Astrocyte (in vitro differentiated cells and primary cell): ENCODE data around the gene KCNA3. TPM values are rescaled to one million over a fixed set of nuclear protein-coding genes. Genes with fewer than 3 reads are reported as not detected.

ENCODE experiments used
- DNase-seq: peaks from one replicate; pipeline ENCODE4 v3.0.0-alpha.2; 2010; ENCODE audit warnings: low read depth
- FAIRE-seq: peaks from 2 replicates; lab custom pipeline; 2011; peaks lifted over from hg19 to GRCh38; lab: Jason Lieb, UNC
- H2AFZ ChIP-seq: 2 replicates; pipeline ENCODE4 v1.6.0; 2012; ENCODE audit warnings: low read depth, low read length, inconsistent platforms
- H3K27ac ChIP-seq: 2 replicates; pipeline ENCODE4 v1.5.1; 2011; ENCODE audit warnings: low read depth, low read length, inconsistent platforms
- H3K27me3 ChIP-seq: 2 replicates; pipeline ENCODE4 v1.6.0; 2011; ENCODE audit warnings: low read length, inconsistent platforms; ENCODE audit not compliant: insufficient read depth
- H3K36me3 ChIP-seq: 2 replicates; pipeline ENCODE4 v1.5.1; 2011; ENCODE audit warnings: low read length, inconsistent platforms; ENCODE audit not compliant: insufficient read depth
- H3K4me1 ChIP-seq: 2 replicates; pipeline ENCODE4 v1.5.1; 2011; ENCODE audit warnings: low read length, inconsistent platforms; ENCODE audit not compliant: insufficient read depth
- H3K4me2 ChIP-seq: 2 replicates; pipeline ENCODE4 v1.6.0; 2012; ENCODE audit warnings: low read length, inconsistent platforms
- H3K4me3 ChIP-seq: 2 replicates; pipeline ENCODE4 v1.5.1; 2011; ENCODE audit warnings: low read depth, mild to moderate bottlenecking, low read length, inconsistent platforms; ENCODE audit not compliant: insufficient read depth
- H3K79me2 ChIP-seq: 2 replicates; pipeline ENCODE4 v1.6.0; 2012; ENCODE audit warnings: mild to moderate bottlenecking, low read length, inconsistent platforms; ENCODE audit not compliant: insufficient read depth
- H3K9ac ChIP-seq: 2 replicates; pipeline ENCODE4 v1.6.0; 2012; ENCODE audit warnings: mild to moderate bottlenecking, low read length, inconsistent platforms
- H3K9me3 ChIP-seq: 2 replicates; pipeline ENCODE4 v1.5.1; 2012; ENCODE audit warnings: low read depth, mild to moderate bottlenecking, low read length, inconsistent platforms; ENCODE audit not compliant: insufficient read depth
- H4K20me1 ChIP-seq: 2 replicates; pipeline ENCODE4 v1.6.0; 2012; ENCODE audit warnings: low read length, inconsistent platforms; ENCODE audit not compliant: insufficient read depth
- H3K27ac Mint-ChIP-seq: one replicate; pipeline ENCODE4 v1.8.0; 2021; ENCODE audit warnings: mild to moderate bottlenecking, mixed read lengths; ENCODE audit not compliant: unreplicated experiment
- H3K27me3 Mint-ChIP-seq: one replicate; pipeline ENCODE4 v1.8.0; 2021; ENCODE audit warnings: low read depth, mixed read lengths; ENCODE audit not compliant: unreplicated experiment
- H3K36me3 Mint-ChIP-seq: one replicate; pipeline ENCODE4 v1.8.0; 2021; ENCODE audit warnings: low read depth, mixed read lengths; ENCODE audit not compliant: unreplicated experiment
- H3K4me1 Mint-ChIP-seq: one replicate; pipeline ENCODE4 v1.8.0; 2021; ENCODE audit warnings: low read depth, mixed read lengths; ENCODE audit not compliant: unreplicated experiment
- H3K4me3 Mint-ChIP-seq: one replicate; pipeline ENCODE4 v1.8.0; 2021; ENCODE audit warnings: mild to moderate bottlenecking, moderate library complexity, mixed read lengths; ENCODE audit not compliant: unreplicated experiment
- H3K9me3 Mint-ChIP-seq: one replicate; pipeline ENCODE4 v1.8.0; 2021; ENCODE audit warnings: mild to moderate bottlenecking, mixed read lengths; ENCODE audit not compliant: unreplicated experiment
- EZH2 ChIP-seq: IDR thresholded peaks from 2 replicates; pipeline ENCODE4 v1.6.1; 2012; ENCODE audit warnings: mild to moderate bottlenecking, low read length, inconsistent platforms; ENCODE audit not compliant: insufficient read depth
- total RNA-seq: library from RNA; stranded (reverse); gene quantifications from 2 replicates; pipeline ENCODE4 v1.2.1, GENCODE V29; 2021
- TF ChIP-seq, protein P1 (sequence below): IDR thresholded peaks from 2 replicates; pipeline ENCODE4 v1.5.1; 2011; ENCODE audit warnings: low read depth, mild to moderate bottlenecking, inconsistent platforms, low read length, moderate library complexity; ENCODE audit not compliant: insufficient read depth

KCNA3 gene
- total RNA-seq, 1 donor from 2014 or later = 0.09 TPM

DNA sequence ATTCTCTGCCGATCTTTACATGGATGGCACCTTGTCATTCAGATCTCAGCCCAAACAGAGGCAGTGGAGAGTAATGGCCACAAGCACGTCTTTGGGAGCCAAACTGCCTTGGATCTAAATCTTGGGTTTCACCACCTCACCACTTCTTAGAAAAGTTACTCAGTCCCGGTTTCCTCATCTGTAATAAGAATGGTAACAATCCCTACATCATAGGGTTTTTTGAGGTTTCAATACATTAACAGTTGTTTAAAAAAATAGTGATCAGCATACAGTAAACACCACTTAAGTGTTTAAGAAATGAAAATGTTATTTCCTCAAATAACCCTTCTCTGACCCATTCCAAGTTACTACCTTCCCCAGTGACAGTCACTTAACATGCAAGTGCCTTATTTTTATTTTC, 38.5 kb upstream of the KCNA3 start:
- Histone ChIP-seq H3K4me3 (no peak overlapping the region), H4K20me1 (no peaks in the 10 kb centered on the region), H3K4me2 (no peak overlapping the region), H2AFZ (no peak overlapping the region), H3K36me3 (no peaks in the 10 kb centered on the region), H3K27ac (no peak overlapping the region), H3K4me1 (no peaks in the 10 kb centered on the region), H3K9ac (no peak overlapping the region), H3K27me3 (no peaks in the 10 kb centered on the region), H3K9me3 (no peaks in the 10 kb centered on the region), H3K79me2 (no peaks in the 10 kb centered on the region)
- peaks cover 20% of the 10 kb centered on the region for H3K27me3 Mint-ChIP-seq
- DNase-seq = no peak
- peaks cover 2% of the 10 kb centered on the region for H3K9me3 Mint-ChIP-seq
- H3K4me1 Mint-ChIP-seq = no peaks in the 10 kb centered on the region
- H3K36me3 Mint-ChIP-seq = no peaks in the 10 kb centered on the region
- TF ChIP-seq, protein P1, sequence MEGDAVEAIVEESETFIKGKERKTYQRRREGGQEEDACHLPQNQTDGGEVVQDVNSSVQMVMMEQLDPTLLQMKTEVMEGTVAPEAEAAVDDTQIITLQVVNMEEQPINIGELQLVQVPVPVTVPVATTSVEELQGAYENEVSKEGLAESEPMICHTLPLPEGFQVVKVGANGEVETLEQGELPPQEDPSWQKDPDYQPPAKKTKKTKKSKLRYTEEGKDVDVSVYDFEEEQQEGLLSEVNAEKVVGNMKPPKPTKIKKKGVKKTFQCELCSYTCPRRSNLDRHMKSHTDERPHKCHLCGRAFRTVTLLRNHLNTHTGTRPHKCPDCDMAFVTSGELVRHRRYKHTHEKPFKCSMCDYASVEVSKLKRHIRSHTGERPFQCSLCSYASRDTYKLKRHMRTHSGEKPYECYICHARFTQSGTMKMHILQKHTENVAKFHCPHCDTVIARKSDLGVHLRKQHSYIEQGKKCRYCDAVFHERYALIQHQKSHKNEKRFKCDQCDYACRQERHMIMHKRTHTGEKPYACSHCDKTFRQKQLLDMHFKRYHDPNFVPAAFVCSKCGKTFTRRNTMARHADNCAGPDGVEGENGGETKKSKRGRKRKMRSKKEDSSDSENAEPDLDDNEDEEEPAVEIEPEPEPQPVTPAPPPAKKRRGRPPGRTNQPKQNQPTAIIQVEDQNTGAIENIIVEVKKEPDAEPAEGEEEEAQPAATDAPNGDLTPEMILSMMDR = no peak
- TF ChIP-seq EZH2 = no peak
- no peak for FAIRE-seq
- H3K27ac Mint-ChIP-seq = no peak overlapping the region
- H3K4me3 Mint-ChIP-seq = no peak overlapping the region

DNA sequence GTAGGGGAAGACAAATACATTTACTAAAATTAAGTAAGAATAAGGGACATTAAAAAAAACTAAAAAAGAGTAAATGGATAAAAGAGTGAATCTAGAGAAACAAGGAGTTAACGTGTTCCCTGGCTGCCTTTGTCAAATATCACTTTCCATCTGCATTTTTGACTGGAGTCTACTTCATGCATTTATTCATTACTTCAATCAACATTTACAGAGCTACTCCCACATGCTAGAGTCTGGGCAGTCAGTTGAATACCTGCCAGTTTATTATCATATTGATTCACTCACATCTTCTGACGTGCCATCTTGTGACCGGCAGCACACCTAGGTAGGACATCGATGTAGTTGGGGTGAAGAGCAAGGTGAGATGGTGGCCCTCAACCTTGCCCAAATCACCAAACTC, 35.6 kb upstream of the KCNA3 start:
- Histone ChIP-seq H3K79me2 (no peaks in the 10 kb centered on the region), H3K4me1 (no peaks in the 10 kb centered on the region), H4K20me1 (no peaks in the 10 kb centered on the region), H3K9me3 (no peaks in the 10 kb centered on the region), H3K27ac (no peak overlapping the region), H3K4me3 (no peak overlapping the region), H3K36me3 (no peaks in the 10 kb centered on the region), H3K4me2 (no peak overlapping the region), H3K9ac (no peak overlapping the region), H2AFZ (no peak overlapping the region), H3K27me3 (no peaks in the 10 kb centered on the region)
- Mint-ChIP-seq H3K36me3 (no peaks in the 10 kb centered on the region), H3K27me3 (peaks cover 13% of the 10 kb centered on the region), H3K9me3 (peaks cover 2% of the 10 kb centered on the region), H3K27ac (no peak overlapping the region), H3K4me1 (no peaks in the 10 kb centered on the region), H3K4me3 (no peak overlapping the region)
- DNase-seq = no peak
- TF ChIP-seq, protein P1 = no peak
- no peak for TF ChIP-seq EZH2
- no peak for FAIRE-seq

DNA sequence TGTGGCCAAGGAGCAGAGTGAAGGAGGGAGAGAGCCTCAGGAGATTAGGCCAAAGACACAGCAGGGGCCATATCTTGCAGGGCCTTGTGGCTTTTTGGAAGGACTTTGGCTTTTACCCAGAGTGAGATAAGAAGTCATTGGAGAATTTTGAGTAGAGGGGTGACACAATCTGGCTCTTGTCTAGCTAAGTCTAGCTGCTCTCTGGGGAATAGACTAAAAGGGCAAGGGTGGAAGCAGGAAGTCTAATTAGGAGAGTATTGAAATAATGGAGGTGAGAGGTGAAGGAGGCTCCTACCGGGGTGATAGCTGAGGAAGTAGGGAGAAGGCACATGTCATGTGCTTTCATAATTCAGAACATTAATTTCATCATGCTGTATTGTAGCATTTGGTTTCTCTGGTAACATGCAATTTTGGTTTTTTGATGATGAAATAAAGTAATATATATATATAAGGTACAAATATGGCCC, 34.3 kb upstream of the KCNA3 start:
- Histone ChIP-seq H3K27me3 (no peaks in the 10 kb centered on the region), H3K4me2 (no peak overlapping the region), H3K79me2 (no peaks in the 10 kb centered on the region), H3K4me1 (no peaks in the 10 kb centered on the region), H3K4me3 (no peak overlapping the region), H3K9ac (no peak overlapping the region), H4K20me1 (no peaks in the 10 kb centered on the region), H2AFZ (no peak overlapping the region), H3K9me3 (no peaks in the 10 kb centered on the region), H3K36me3 (no peaks in the 10 kb centered on the region), H3K27ac (no peak overlapping the region)
- no peak overlapping the region for H3K4me3 Mint-ChIP-seq
- H3K9me3 Mint-ChIP-seq = peaks cover 2% of the 10 kb centered on the region
- no peak for FAIRE-seq
- H3K27me3 Mint-ChIP-seq = peaks cover 13% of the 10 kb centered on the region
- TF ChIP-seq, protein P1 = no peak
- no peak for TF ChIP-seq EZH2
- H3K27ac Mint-ChIP-seq = no peak overlapping the region
- no peak for DNase-seq
- no peaks in the 10 kb centered on the region for H3K36me3 Mint-ChIP-seq
- H3K4me1 Mint-ChIP-seq = no peaks in the 10 kb centered on the region
